ENCODE data around the gene EPHA1. TPM values are rescaled to one million over a fixed set of nuclear protein-coding genes. Genes with fewer than 3 reads are reported as not detected.

EPHA1 gene
- total and polyA plus RNA-seq, 2 of the 4 experiments (the other 2 are of a cell fraction): 0.10 TPM; not detected in 1

- in situ Hi-C loops (cut with MboI; ENCODE audit: low sequenced_read_pairs) (no loop called here), dilution Hi-C loops (cut with HindIII; ENCODE audit: low sequenced_read_pairs, unreplicated experiment) (no loop called here), intact Hi-C loops (cut with micrococcal nuclease) (no loop called here)
- BruUV-seq (replicated peaks): no TSS peak
- ChIA-PET POLR2A (ENCODE audit: unreplicated experiment) (no interaction called here), CTCF (interaction anchor here (0.6 kb wide), 1 partner anchor 17 kb away, joined by 5 read pairs; no protein-coding TSS in a partner anchor)
- Histone ChIP-seq H3K4me1 (ENCODE audit: control insufficient read depth, insufficient read depth, low read length) (no peaks in the 10 kb centered on the region), H4K20me1 (ENCODE audit: insufficient read depth, low read length) (no peaks in the 10 kb centered on the region), H2BK120ac (ENCODE audit: low read depth, low read length) (no peak overlapping the region), H2AFZ (replicated peaks; ENCODE audit: low read length, poor library complexity) (peak overlapping the region; percentile 59), H4K91ac (ENCODE audit: insufficient read depth, low read depth, low read length) (no peak overlapping the region), H3K23ac (ENCODE audit: low read depth, low read length) (peak overlapping the region; percentile 71; the same call in 1 of the 2 replicates), H3K9me3 (ENCODE audit: control insufficient read depth, insufficient read depth, low read length) (no peaks in the 10 kb centered on the region), H3K18ac (ENCODE audit: low read depth, low read length) (no peak overlapping the region), H2BK20ac (ENCODE audit: low read depth, low read length) (no peak overlapping the region), H2AK9ac (replicated peaks; ENCODE audit: low read depth, low read length, poor library complexity) (peak overlapping the region; percentile 44), H3K4me3 (ENCODE audit: insufficient read depth, low read depth, low read length) (peak overlapping the region; percentile 84), H3K4ac (ENCODE audit: low read depth, low read length) (no peak overlapping the region), H2BK5ac (ENCODE audit: low read depth, low read length, poor library complexity, severe bottlenecking) (no peak overlapping the region), H3K27ac (ENCODE audit: insufficient read depth, low read length) (no peak overlapping the region), H3K14ac (replicated peaks; ENCODE audit: low read depth, low read length) (no peak overlapping the region), H2AK5ac (ENCODE audit: low read depth, low read length) (no peak overlapping the region), H2BK15ac (ENCODE audit: low read depth, low read length) (no peak overlapping the region), H4K8ac (ENCODE audit: low read depth in 2 of 2, low read length in 2 of 2) (no peak overlapping the region), H4K5ac (ENCODE audit: low read depth, low read length) (no peak overlapping the region), H3K27me3 (ENCODE audit: control insufficient read depth, insufficient read depth, low read length) (peaks cover 40% of the 10 kb centered on the region), H3K79me1 (ENCODE audit: low read depth in 1 of 2, low read length in 2 of 2) (no peaks in the 10 kb centered on the region), H3K4me2 (ENCODE audit: low read depth, low read length) (peak overlapping the region; percentile 7; the same call in 1 of the 2 replicates), H3K9me1 (ENCODE audit: insufficient read depth, low read length) (no peaks in the 10 kb centered on the region; the same call in 1 of the 2 replicates), H3K36me3 (ENCODE audit: control insufficient read depth, insufficient read depth, low read length) (peaks cover 2% of the 10 kb centered on the region; the same call in 1 of the 2 replicates), H3K9ac (ENCODE audit: low read depth, low read length) (no peak overlapping the region), H3K56ac (ENCODE audit: extremely low read depth, insufficient read depth, low read length) (no peak overlapping the region)
- 46% methylated on average over 9 of the region's 19 CpGs; no CpG with 5 or more reads in 1 of the 2 experiments for WGBS, 2 experiments (ENCODE audit: extremely low coverage in 2 of 2, insufficient read length in 1 of 2)
- no peak for ATAC-seq (ENCODE audit: low read depth)
- DNase-seq: no peak
- TF ChIP-seq CHD1 (IDR thresholded peaks at IDR 0.05; ENCODE audit: low read depth, low read length) (no peak), CTCF (conservative IDR thresholded peaks at IDR 0.05; ENCODE audit: low read depth, low read length) (no peak), CEBPB (IDR thresholded peaks at IDR 0.05; ENCODE audit: low read depth, low read length) (no peak), ELK1 (IDR thresholded peaks at IDR 0.05; ENCODE audit: borderline replicate concordance, low read depth, low read length) (no peak), RCOR1 (IDR thresholded peaks at IDR 0.05; ENCODE audit: insufficient replicate concordance, low read length) (no peak), BHLHE40 (IDR thresholded peaks at IDR 0.05; ENCODE audit: low read depth, low read length) (no peak), SMC3 (IDR thresholded peaks at IDR 0.05; ENCODE audit: low read depth, low read length) (no peak), RAD21 (IDR thresholded peaks at IDR 0.05; ENCODE audit: low read length) (no peak), MAFK (IDR thresholded peaks at IDR 0.05; ENCODE audit: low read depth, low read length) (no peak), MXI1 (IDR thresholded peaks at IDR 0.05; ENCODE audit: borderline replicate concordance, low read depth, low read length) (no peak), RFX5 (IDR thresholded peaks at IDR 0.05; ENCODE audit: low read depth, low read length) (no peak), POLR2A (IDR thresholded peaks at IDR 0.05; ENCODE audit: low read depth, low read length) (no peak), FOS (IDR thresholded peaks at IDR 0.05; ENCODE audit: low read depth, low read length) (no peak), USF2 (IDR thresholded peaks at IDR 0.05; ENCODE audit: low read depth, low read length) (no peak)
Observed at GRCh38 chr7:143363016-143363937, 45.4 kb downstream of the EPHA1 start.

Data from IMR-90 (cell line).